ENCODE results near the gene TFIP11.

Gene TFIP11

DNA sequence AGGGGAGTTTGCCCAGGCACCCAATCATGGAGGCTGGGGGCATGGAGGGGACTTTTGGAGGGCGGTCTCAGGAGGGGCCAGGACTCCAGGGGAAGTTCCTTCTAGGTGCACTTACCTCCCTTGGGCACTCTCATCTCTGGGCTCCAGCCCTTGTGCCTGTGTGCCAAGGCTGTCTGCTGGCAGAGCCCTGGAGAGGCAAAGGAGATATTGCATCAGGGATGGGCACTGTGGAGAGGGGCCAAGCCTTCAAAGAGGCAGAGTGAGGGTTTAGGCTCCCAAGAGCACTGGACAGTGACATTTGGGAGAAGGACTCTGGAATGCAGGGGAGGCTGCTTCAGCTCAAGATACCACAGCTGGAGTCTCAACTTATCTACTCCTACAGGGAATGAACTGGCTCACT, 32.2 kb upstream of the TFIP11 start (continued):
- no peak for TF ChIP-seq ZNF707 (tag by site-specific recombination; IDR thresholded peaks at IDR 0.05)
- no peak for TF ChIP-seq ZBTB17 (tag by site-specific recombination; IDR thresholded peaks at IDR 0.05)
- no peak for TF ChIP-seq ZNF670 (tag by site-specific recombination; IDR thresholded peaks at IDR 0.05; ENCODE audit: low read depth)
- TF ChIP-seq ZNF354C (tag by site-specific recombination; IDR thresholded peaks at IDR 0.05; ENCODE audit: borderline replicate concordance, low read depth) = no peak
- no peak for TF ChIP-seq ZNF701 (tag by site-specific recombination; IDR thresholded peaks at IDR 0.05)
- TF ChIP-seq ZBTB8A (tag by site-specific recombination; IDR thresholded peaks at IDR 0.05) = no peak
- no peak for TF ChIP-seq KLF10 (tag by site-specific recombination; IDR thresholded peaks at IDR 0.05)
- TF ChIP-seq ZNF596 (tag by site-specific recombination; IDR thresholded peaks at IDR 0.05) = no peak
- TF ChIP-seq PRDM1 (tag by site-specific recombination; IDR thresholded peaks at IDR 0.05) = no peak
- no peak for TF ChIP-seq ZNF747 (tag by site-specific recombination; IDR thresholded peaks at IDR 0.05)

DNA sequence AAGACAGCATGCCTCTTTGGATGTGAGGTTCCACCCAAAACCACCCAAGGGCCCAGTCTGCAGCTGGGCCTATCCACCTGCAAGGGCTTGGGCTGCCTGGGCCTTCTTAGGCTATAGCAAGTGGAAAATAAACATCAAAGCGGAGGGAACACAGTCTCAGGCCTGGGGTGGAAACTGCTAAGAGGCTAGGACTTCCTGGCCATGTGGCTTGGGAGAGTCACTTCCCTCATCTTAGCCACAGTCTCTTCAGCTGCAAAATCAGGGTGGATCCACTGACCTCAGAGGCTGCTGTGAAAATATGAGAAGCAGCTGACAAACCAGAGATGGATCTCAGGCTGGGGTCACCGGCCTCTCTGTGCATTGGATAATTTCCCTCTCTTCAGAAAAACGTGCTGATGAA, 30.6 kb upstream of the TFIP11 start:
- H3K9me3 ChIP-seq (ENCODE audit: control insufficient read depth, insufficient read depth, low read depth, low read length) = no peaks in the 10 kb centered on the region
- H3K36me3 ChIP-seq (ENCODE audit: control insufficient read depth in 2 of 2, insufficient read depth in 1 of 2, low read length in 2 of 2) = peaks cover 0 to 16% of the 10 kb centered on the region in 2 experiments; a peak in 1 of 3 replicates
- CTCF ChIA-PET = no interaction called here
- no peaks in the 10 kb centered on the region for H3K4me1 ChIP-seq (ENCODE audit: control insufficient read depth, insufficient read depth, low read length)
- POLR2A ChIA-PET = no interaction called here
- no peak overlapping the region for H3K27ac ChIP-seq (ENCODE audit: extremely low read depth, low read depth, low read length)
- H3K4me3 ChIP-seq (ENCODE audit: low read depth, low read length) = no peak overlapping the region
- TF ChIP-seq SP2 (tag by site-specific recombination; IDR thresholded peaks at IDR 0.05) = no peak
- no peak for TF ChIP-seq ZFP37 (tag by site-specific recombination; IDR thresholded peaks at IDR 0.05)
- TF ChIP-seq, protein P1, sequence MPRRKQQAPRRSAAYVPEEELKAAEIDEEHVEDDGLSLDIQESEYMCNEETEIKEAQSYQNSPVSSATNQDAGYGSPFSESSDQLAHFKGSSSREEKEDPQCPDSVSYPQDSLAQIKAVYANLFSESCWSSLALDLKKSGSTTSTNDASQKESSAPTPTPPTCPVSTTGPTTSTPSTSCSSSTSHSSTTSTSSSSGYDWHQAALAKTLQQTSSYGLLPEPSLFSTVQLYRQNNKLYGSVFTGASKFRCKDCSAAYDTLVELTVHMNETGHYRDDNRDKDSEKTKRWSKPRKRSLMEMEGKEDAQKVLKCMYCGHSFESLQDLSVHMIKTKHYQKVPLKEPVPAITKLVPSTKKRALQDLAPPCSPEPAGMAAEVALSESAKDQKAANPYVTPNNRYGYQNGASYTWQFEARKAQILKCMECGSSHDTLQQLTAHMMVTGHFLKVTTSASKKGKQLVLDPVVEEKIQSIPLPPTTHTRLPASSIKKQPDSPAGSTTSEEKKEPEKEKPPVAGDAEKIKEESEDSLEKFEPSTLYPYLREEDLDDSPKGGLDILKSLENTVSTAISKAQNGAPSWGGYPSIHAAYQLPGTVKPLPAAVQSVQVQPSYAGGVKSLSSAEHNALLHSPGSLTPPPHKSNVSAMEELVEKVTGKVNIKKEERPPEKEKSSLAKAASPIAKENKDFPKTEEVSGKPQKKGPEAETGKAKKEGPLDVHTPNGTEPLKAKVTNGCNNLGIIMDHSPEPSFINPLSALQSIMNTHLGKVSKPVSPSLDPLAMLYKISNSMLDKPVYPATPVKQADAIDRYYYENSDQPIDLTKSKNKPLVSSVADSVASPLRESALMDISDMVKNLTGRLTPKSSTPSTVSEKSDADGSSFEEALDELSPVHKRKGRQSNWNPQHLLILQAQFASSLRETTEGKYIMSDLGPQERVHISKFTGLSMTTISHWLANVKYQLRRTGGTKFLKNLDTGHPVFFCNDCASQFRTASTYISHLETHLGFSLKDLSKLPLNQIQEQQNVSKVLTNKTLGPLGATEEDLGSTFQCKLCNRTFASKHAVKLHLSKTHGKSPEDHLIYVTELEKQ (tag by site-specific recombination; IDR thresholded peaks at IDR 0.05; ENCODE audit: borderline replicate concordance) = no peak
- no peak for TF ChIP-seq REPIN1 (tag by site-specific recombination; IDR thresholded peaks at IDR 0.05; ENCODE audit: low read depth)
- TF ChIP-seq, protein P2, sequence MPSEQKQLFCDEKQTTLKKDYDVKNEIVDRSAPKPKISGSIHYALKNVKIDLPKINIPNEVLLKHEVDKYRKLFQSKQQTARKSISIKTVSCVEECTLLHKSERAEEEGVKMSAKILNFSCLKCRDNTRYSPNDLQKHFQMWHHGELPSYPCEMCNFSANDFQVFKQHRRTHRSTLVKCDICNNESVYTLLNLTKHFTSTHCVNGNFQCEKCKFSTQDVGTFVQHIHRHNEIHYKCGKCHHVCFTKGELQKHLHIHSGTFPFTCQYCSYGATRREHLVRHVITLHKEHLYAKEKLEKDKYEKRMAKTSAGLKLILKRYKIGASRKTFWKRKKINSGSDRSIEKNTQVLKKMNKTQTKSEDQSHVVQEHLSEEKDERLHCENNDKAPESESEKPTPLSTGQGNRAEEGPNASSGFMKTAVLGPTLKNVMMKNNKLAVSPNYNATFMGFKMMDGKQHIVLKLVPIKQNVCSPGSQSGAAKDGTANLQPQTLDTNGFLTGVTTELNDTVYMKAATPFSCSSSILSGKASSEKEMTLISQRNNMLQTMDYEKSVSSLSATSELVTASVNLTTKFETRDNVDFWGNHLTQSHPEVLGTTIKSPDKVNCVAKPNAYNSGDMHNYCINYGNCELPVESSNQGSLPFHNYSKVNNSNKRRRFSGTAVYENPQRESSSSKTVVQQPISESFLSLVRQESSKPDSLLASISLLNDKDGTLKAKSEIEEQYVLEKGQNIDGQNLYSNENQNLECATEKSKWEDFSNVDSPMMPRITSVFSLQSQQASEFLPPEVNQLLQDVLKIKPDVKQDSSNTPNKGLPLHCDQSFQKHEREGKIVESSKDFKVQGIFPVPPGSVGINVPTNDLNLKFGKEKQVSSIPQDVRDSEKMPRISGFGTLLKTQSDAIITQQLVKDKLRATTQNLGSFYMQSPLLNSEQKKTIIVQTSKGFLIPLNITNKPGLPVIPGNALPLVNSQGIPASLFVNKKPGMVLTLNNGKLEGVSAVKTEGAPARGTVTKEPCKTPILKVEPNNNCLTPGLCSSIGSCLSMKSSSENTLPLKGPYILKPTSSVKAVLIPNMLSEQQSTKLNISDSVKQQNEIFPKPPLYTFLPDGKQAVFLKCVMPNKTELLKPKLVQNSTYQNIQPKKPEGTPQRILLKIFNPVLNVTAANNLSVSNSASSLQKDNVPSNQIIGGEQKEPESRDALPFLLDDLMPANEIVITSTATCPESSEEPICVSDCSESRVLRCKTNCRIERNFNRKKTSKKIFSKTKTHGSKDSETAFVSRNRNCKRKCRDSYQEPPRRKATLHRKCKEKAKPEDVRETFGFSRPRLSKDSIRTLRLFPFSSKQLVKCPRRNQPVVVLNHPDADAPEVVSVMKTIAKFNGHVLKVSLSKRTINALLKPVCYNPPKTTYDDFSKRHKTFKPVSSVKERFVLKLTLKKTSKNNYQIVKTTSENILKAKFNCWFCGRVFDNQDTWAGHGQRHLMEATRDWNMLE (tag by site-specific recombination; conservative IDR thresholded peaks at IDR 0.05; ENCODE audit: low read depth) = no peak
- TF ChIP-seq ZNF791 (tag by site-specific recombination; IDR thresholded peaks at IDR 0.05) = no peak
- TF ChIP-seq KLF16 (tag by site-specific recombination; IDR thresholded peaks at IDR 0.05) = no peak
- TF ChIP-seq, protein P3, sequence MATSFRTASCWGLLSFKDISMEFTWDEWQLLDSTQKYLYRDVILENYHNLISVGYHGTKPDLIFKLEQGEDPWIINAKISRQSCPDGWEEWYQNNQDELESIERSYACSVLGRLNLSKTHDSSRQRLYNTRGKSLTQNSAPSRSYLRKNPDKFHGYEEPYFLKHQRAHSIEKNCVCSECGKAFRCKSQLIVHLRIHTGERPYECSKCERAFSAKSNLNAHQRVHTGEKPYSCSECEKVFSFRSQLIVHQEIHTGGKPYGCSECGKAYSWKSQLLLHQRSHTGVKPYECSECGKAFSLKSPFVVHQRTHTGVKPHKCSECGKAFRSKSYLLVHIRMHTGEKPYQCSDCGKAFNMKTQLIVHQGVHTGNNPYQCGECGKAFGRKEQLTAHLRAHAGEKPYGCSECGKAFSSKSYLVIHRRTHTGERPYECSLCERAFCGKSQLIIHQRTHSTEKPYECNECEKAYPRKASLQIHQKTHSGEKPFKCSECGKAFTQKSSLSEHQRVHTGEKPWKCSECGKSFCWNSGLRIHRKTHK (tag by site-specific recombination; IDR thresholded peaks at IDR 0.05) = no peak
- no peak for TF ChIP-seq IKZF3 (tag by site-specific recombination; IDR thresholded peaks at IDR 0.05)
- TF ChIP-seq ZNF785 (tag by site-specific recombination; IDR thresholded peaks at IDR 0.05) = no peak
- TF ChIP-seq ZNF521 (tag by site-specific recombination; IDR thresholded peaks at IDR 0.05) = no peak
- no peak for TF ChIP-seq ZNF350 (tag by site-specific recombination; IDR thresholded peaks at IDR 0.05)
- no peak for TF ChIP-seq ZFHX2 (tag by site-specific recombination; conservative IDR thresholded peaks at IDR 0.05)
- TF ChIP-seq GFI1B (tag by site-specific recombination; IDR thresholded peaks at IDR 0.05) = no peak
- TF ChIP-seq ZFP69B (tag by site-specific recombination; IDR thresholded peaks at IDR 0.05) = no peak
- TF ChIP-seq ZSCAN16 (tag by site-specific recombination; IDR thresholded peaks at IDR 0.05) = no peak
- TF ChIP-seq, protein P4, sequence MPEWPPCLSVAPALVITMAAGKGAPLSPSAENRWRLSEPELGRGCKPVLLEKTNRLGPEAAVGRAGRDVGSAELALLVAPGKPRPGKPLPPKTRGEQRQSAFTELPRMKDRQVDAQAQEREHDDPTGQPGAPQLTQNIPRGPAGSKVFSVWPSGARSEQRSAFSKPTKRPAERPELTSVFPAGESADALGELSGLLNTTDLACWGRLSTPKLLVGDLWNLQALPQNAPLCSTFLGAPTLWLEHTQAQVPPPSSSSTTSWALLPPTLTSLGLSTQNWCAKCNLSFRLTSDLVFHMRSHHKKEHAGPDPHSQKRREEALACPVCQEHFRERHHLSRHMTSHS (tag by site-specific recombination; IDR thresholded peaks at IDR 0.05) = no peak

Measured in HEK293 (cell line).